ENCODE measurements around the gene DOK1.

GRCh38 chr2:74542978-74543377, 11.5 kb upstream of the DOK1 start:
- TF ChIP-seq POLR2AphosphoS5 (IDR thresholded peaks at IDR 0.05; ENCODE audit: low read depth, low read length) (no peak), CTCF (IDR thresholded peaks at IDR 0.05) (no peak)
- TF ChIP-seq, protein P1, sequence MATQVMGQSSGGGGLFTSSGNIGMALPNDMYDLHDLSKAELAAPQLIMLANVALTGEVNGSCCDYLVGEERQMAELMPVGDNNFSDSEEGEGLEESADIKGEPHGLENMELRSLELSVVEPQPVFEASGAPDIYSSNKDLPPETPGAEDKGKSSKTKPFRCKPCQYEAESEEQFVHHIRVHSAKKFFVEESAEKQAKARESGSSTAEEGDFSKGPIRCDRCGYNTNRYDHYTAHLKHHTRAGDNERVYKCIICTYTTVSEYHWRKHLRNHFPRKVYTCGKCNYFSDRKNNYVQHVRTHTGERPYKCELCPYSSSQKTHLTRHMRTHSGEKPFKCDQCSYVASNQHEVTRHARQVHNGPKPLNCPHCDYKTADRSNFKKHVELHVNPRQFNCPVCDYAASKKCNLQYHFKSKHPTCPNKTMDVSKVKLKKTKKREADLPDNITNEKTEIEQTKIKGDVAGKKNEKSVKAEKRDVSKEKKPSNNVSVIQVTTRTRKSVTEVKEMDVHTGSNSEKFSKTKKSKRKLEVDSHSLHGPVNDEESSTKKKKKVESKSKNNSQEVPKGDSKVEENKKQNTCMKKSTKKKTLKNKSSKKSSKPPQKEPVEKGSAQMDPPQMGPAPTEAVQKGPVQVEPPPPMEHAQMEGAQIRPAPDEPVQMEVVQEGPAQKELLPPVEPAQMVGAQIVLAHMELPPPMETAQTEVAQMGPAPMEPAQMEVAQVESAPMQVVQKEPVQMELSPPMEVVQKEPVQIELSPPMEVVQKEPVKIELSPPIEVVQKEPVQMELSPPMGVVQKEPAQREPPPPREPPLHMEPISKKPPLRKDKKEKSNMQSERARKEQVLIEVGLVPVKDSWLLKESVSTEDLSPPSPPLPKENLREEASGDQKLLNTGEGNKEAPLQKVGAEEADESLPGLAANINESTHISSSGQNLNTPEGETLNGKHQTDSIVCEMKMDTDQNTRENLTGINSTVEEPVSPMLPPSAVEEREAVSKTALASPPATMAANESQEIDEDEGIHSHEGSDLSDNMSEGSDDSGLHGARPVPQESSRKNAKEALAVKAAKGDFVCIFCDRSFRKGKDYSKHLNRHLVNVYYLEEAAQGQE (IDR thresholded peaks at IDR 0.05; ENCODE audit: insufficient read depth in 1 of 2, low read depth in 2 of 2, low read length in 1 of 2), result no peak

Measured in Panc1 (cell line).